Astrocyte of the spinal cord (primary cell): ENCODE results near the gene AGPAT2.
A peak's percentile ranks its signal among the peaks of the same experiment; 100 is the strongest.

Experiments
- DNase-seq: peaks from one replicate; pipeline ENCODE4 v3.0.0; 2011; ENCODE audit warnings: low read depth, low spot score
- H3K4me3 ChIP-seq: 2 replicates; pipeline ENCODE4 v1.5.1; 2011; ENCODE audit warnings: low read depth, mild to moderate bottlenecking, low read length, moderate library complexity
- CTCF ChIP-seq: IDR thresholded peaks from 2 replicates; pipeline ENCODE4 v1.5.1; 2012; ENCODE audit warnings: low read depth, mild to moderate bottlenecking, low read length, inconsistent platforms
- in situ Hi-C: cut with HindIII; loops from 2 replicates; pipeline ENCODE4 v1.10.0; 2017; ENCODE audit warnings: low sequenced_read_pairs

AGPAT2 gene

GRCh38 chr9:136688274-136689107 is 1.2 kb upstream of the AGPAT2 start:
- in situ Hi-C loops: no loop called here
- no peak for DNase-seq
- no peak overlapping the region for H3K4me3 ChIP-seq
- no peak for TF ChIP-seq CTCF

GRCh38 chr9:136687721-136688223 is 515 bp upstream of the AGPAT2 start:
- no peak for TF ChIP-seq CTCF
- DNase-seq: no peak
- H3K4me3 ChIP-seq: no peak overlapping the region
- in situ Hi-C loops: no loop called here

GRCh38 chr9:136686534-136686793 is 793 bp downstream of the AGPAT2 start:
- no peak for TF ChIP-seq CTCF
- no peak for DNase-seq
- in situ Hi-C loops: no loop called here

GRCh38 chr9:136685790-136686533 is 1.3 kb downstream of the AGPAT2 start:
- in situ Hi-C loops: no loop called here
- peak overlapping the region; percentile 65 for H3K4me3 ChIP-seq
- DNase-seq: no peak
- TF ChIP-seq CTCF: no peak

More at GRCh38 chr9:136686534-136686793, 793 bp downstream of the AGPAT2 start:
- peak overlapping the region; percentile 65 for H3K4me3 ChIP-seq

- DNase-seq: no peak
- no peak overlapping the region for H3K4me3 ChIP-seq
- in situ Hi-C loops: no loop called here
- no peak for TF ChIP-seq CTCF
These were observed 2.0 kb downstream of the AGPAT2 start for GRCh38 chr9:136685216-136685615.

- in situ Hi-C loops: no loop called here
- H3K4me3 ChIP-seq: no peak overlapping the region
- no peak for DNase-seq
- no peak for TF ChIP-seq CTCF
These were observed 2.5 kb downstream of the AGPAT2 start for GRCh38 chr9:136684799-136685198.
